ENCODE results near the gene ASIP.

ASIP gene

GRCh38 chr20:34312544-34313217 lies 71.5 kb downstream of the ASIP start:
- peak; percentile 61 for DNase-seq

GRCh38 chr20:34315236-34315635 lies 74.0 kb downstream of the ASIP start:
- DNase-seq: no peak

- no peak for DNase-seq
Observed at GRCh38 chr20:34316196-34316814, 75.1 kb downstream of the ASIP start.

Measured in NCI-H1436 treated with DMSO at 0.1 percent for 48 hours (cell line).